ENCODE measurements around the gene PTS.

Gene PTS

GRCh38 chr11:112274007-112274783 is 48.0 kb downstream of the PTS start:
- peaks cover 0 to 2% of the 10 kb centered on the region in 2 donors for H3K4me1 ChIP-seq (ENCODE audit: control insufficient read depth in 1 of 2, insufficient read depth in 2 of 2, low read length in 2 of 2)
- no peaks in the 10 kb centered on the region for H3K27me3 ChIP-seq (ENCODE audit: control insufficient read depth in 1 of 2, insufficient read depth in 2 of 2, low read length in 2 of 2)
- no peak overlapping the region for H3K9ac ChIP-seq (ENCODE audit: low read depth in 1 of 2, low read length in 2 of 2)
- H3K9me3 ChIP-seq (ENCODE audit: control insufficient read depth in 1 of 2, low read length in 2 of 2), result no peaks in the 10 kb centered on the region
- no peaks in the 10 kb centered on the region for H3K36me3 ChIP-seq (ENCODE audit: control insufficient read depth in 1 of 2, insufficient read depth in 2 of 2, low read length in 2 of 2)
- H3K4me3 ChIP-seq (ENCODE audit: low read depth in 1 of 2, low read length in 2 of 2), result no peak overlapping the region
- H3K27ac ChIP-seq (ENCODE audit: low read depth, low read length), result no peak overlapping the region

- no peaks in the 10 kb centered on the region for H3K27me3 ChIP-seq (ENCODE audit: control insufficient read depth in 1 of 2, insufficient read depth in 2 of 2, low read length in 2 of 2)
- H3K9ac ChIP-seq (ENCODE audit: low read depth in 1 of 2, low read length in 2 of 2), result no peak overlapping the region
- no peaks in the 10 kb centered on the region for H3K36me3 ChIP-seq (ENCODE audit: control insufficient read depth in 1 of 2, insufficient read depth in 2 of 2, low read length in 2 of 2)
- H3K4me3 ChIP-seq (ENCODE audit: low read depth in 1 of 2, low read length in 2 of 2), result no peak overlapping the region
- H3K27ac ChIP-seq (ENCODE audit: low read depth, low read length), result no peak overlapping the region
- H3K9me3 ChIP-seq (ENCODE audit: control insufficient read depth in 1 of 2, low read length in 2 of 2), result no peaks in the 10 kb centered on the region
- peaks cover 0 to 5% of the 10 kb centered on the region in 2 donors for H3K4me1 ChIP-seq (ENCODE audit: control insufficient read depth in 1 of 2, insufficient read depth in 2 of 2, low read length in 2 of 2)
Measured at GRCh38 chr11:112277029-112277428, 50.8 kb downstream of the PTS start.

- Histone ChIP-seq H3K9ac (ENCODE audit: low read depth in 1 of 2, low read length in 2 of 2) (no peak overlapping the region), H3K27ac (ENCODE audit: low read depth, low read length) (no peak overlapping the region), H3K36me3 (ENCODE audit: control insufficient read depth in 1 of 2, insufficient read depth in 2 of 2, low read length in 2 of 2) (no peaks in the 10 kb centered on the region), H3K4me1 (ENCODE audit: control insufficient read depth in 1 of 2, insufficient read depth in 2 of 2, low read length in 2 of 2) (peaks cover 0 to 5% of the 10 kb centered on the region in 2 donors), H3K4me3 (ENCODE audit: low read depth in 1 of 2, low read length in 2 of 2) (no peak overlapping the region), H3K27me3 (ENCODE audit: control insufficient read depth in 1 of 2, insufficient read depth in 2 of 2, low read length in 2 of 2) (no peaks in the 10 kb centered on the region), H3K9me3 (ENCODE audit: control insufficient read depth in 1 of 2, low read length in 2 of 2) (no peaks in the 10 kb centered on the region)
Measured at GRCh38 chr11:112277941-112278340, 51.7 kb downstream of the PTS start.

DNA sequence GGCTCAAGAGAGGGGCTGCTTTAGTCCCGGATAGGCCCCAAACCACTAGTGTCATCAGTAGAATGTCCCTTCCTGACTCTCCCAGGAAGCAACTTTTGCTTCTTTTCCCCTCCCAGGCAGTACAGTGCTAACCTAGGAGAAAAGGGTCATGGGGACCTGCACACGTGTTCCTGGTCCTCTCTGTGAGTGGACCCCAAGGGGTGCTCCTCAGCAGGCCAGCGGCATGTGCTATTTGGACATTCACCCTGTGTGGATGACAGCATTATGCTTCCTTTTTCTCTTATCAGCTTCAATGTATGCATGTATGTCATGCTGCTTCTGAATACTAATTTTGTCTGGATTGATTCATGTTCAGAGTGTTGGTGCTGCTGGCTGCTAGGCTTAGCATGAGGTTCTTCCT is 52.6 kb downstream of the PTS start:
- Histone ChIP-seq H3K27me3 (ENCODE audit: control insufficient read depth in 1 of 2, insufficient read depth in 2 of 2, low read length in 2 of 2) (no peaks in the 10 kb centered on the region), H3K9ac (ENCODE audit: low read depth in 1 of 2, low read length in 2 of 2) (no peak overlapping the region), H3K4me3 (ENCODE audit: low read depth in 1 of 2, low read length in 2 of 2) (no peak overlapping the region), H3K4me1 (ENCODE audit: control insufficient read depth in 1 of 2, insufficient read depth in 2 of 2, low read length in 2 of 2) (peaks cover 0 to 5% of the 10 kb centered on the region in 2 donors), H3K36me3 (ENCODE audit: control insufficient read depth in 1 of 2, insufficient read depth in 2 of 2, low read length in 2 of 2) (no peaks in the 10 kb centered on the region), H3K27ac (ENCODE audit: low read depth, low read length) (no peak overlapping the region), H3K9me3 (ENCODE audit: control insufficient read depth in 1 of 2, low read length in 2 of 2) (no peaks in the 10 kb centered on the region)

- Histone ChIP-seq H3K36me3 (ENCODE audit: control insufficient read depth in 1 of 2, insufficient read depth in 2 of 2, low read length in 2 of 2) (no peaks in the 10 kb centered on the region), H3K4me1 (ENCODE audit: control insufficient read depth in 1 of 2, insufficient read depth in 2 of 2, low read length in 2 of 2) (peaks cover 0 to 5% of the 10 kb centered on the region in 2 donors), H3K27ac (ENCODE audit: low read depth, low read length) (no peak overlapping the region), H3K9me3 (ENCODE audit: control insufficient read depth in 1 of 2, low read length in 2 of 2) (no peaks in the 10 kb centered on the region), H3K27me3 (ENCODE audit: control insufficient read depth in 1 of 2, insufficient read depth in 2 of 2, low read length in 2 of 2) (no peaks in the 10 kb centered on the region), H3K9ac (ENCODE audit: low read depth in 1 of 2, low read length in 2 of 2) (peak overlapping the region; percentile 31 to 45), H3K4me3 (ENCODE audit: low read depth in 1 of 2, low read length in 2 of 2) (peak overlapping the region; percentile 71 to 72)
Measured at GRCh38 chr11:112279901-112280267, 53.7 kb downstream of the PTS start.

DNA sequence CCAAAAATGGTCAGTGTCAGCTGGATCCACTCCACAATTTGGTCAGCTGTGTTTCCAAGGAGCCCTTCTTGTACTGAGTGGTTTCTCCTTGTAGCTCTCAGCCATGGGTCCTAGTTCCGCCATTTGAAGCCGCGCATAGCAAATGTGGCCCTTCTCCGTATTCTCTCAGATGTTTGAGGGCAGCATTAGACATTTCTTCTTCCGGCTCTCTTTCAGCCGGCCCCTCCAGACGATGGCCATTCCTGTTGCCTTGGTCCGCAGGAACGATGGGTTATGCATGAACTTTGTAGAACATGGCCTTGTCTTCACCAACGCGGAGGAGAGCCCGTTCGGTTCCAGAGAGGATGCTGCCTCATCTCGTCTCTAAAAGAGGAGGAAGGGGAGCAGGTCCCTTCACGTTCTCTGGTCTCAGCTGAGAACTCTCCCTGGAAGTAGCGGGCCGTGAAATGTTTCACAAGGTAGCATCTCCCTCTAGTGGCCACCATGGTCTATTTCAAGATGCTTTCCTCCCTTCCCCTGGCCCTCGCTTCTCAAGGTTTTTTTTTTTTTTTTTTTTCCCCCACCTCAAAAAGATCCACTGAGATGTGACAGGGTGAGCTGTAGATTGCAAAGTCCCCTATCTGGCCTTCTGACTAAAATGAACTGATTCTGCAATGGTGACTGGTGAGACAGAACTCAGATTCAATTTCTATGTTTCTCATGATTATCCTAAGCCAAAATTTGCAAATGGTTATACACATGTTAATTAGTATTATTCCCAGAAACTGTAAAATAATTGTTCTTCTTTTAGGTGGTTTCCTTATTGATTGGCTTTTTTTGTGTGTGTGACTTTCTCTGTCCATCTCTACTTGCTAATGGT is 54.3 kb downstream of the PTS start:
- H3K9ac ChIP-seq (ENCODE audit: low read depth in 1 of 2, low read length in 2 of 2), result peak overlapping the region; percentile 31 to 45
- no peak overlapping the region for H3K27ac ChIP-seq (ENCODE audit: low read depth, low read length)

GRCh38 chr11:112281726-112282125 is 55.5 kb downstream of the PTS start:
- Histone ChIP-seq H3K9me3 (ENCODE audit: control insufficient read depth in 1 of 2, low read length in 2 of 2) (no peaks in the 10 kb centered on the region), H3K36me3 (ENCODE audit: control insufficient read depth in 1 of 2, insufficient read depth in 2 of 2, low read length in 2 of 2) (no peaks in the 10 kb centered on the region), H3K9ac (ENCODE audit: low read depth in 1 of 2, low read length in 2 of 2) (no peak overlapping the region), H3K27ac (ENCODE audit: low read depth, low read length) (no peak overlapping the region), H3K27me3 (ENCODE audit: control insufficient read depth in 1 of 2, insufficient read depth in 2 of 2, low read length in 2 of 2) (no peaks in the 10 kb centered on the region), H3K4me1 (ENCODE audit: control insufficient read depth in 1 of 2, insufficient read depth in 2 of 2, low read length in 2 of 2) (peaks cover 0 to 5% of the 10 kb centered on the region in 2 donors), H3K4me3 (ENCODE audit: low read depth in 1 of 2, low read length in 2 of 2) (no peak overlapping the region)

More for the DNA sequence above, 54.3 kb downstream of the PTS start:
- Histone ChIP-seq H3K36me3 (ENCODE audit: control insufficient read depth in 1 of 2, insufficient read depth in 2 of 2, low read length in 2 of 2) (no peaks in the 10 kb centered on the region), H3K4me1 (ENCODE audit: control insufficient read depth in 1 of 2, insufficient read depth in 2 of 2, low read length in 2 of 2) (peaks cover 0 to 5% of the 10 kb centered on the region in 2 donors), H3K9me3 (ENCODE audit: control insufficient read depth in 1 of 2, low read length in 2 of 2) (no peaks in the 10 kb centered on the region), H3K27me3 (ENCODE audit: control insufficient read depth in 1 of 2, insufficient read depth in 2 of 2, low read length in 2 of 2) (no peaks in the 10 kb centered on the region), H3K4me3 (ENCODE audit: low read depth in 1 of 2, low read length in 2 of 2) (peak overlapping the region; percentile 71 to 72)
